SK-N-MC (cell line): ENCODE results near the gene OR2L3.

Experiments used
- DNase-seq: peaks from one replicate; pipeline ENCODE4 v3.0.0-alpha.2; 2011; ENCODE audit warnings: low read depth, low spot score
- H3K27ac ChIP-seq: fragments of 200-600 bp; sonication (generic); 2 replicates; pipeline ENCODE4 v1.5.1; 2016; ENCODE audit warnings: mixed run types
- H3K36me3 ChIP-seq: fragments of 200-600 bp; sonication (generic); 2 replicates; pipeline ENCODE4 v1.6.1; 2017; ENCODE audit warnings: antibody characterized with exemption, low read length, mixed read lengths; ENCODE audit not compliant: insufficient read depth
- H3K4me3 ChIP-seq: fragments of 200-600 bp; sonication (generic); 2 replicates; pipeline ENCODE4 v1.5.1; 2016
- H3K9ac ChIP-seq: fragments of 200-600 bp; sonication (generic); 2 replicates; pipeline ENCODE4 v1.8.0; 2017; ENCODE audit warnings: mixed run types, mixed read lengths; ENCODE audit not compliant: insufficient read length
- H3K9me3 ChIP-seq: fragments of 200-600 bp; sonication (generic); 2 replicates; pipeline ENCODE4 v1.6.1; 2017; ENCODE audit warnings: low read depth, mild to moderate bottlenecking, antibody characterized with exemption, low read length, moderate library complexity, mixed read lengths
- EZH2 ChIP-seq: fragments of 200-600 bp; sonication (generic); IDR thresholded peaks from one replicate; pipeline ENCODE4 v1.6.1; 2017; ENCODE audit warnings: antibody characterized with exemption
- FOXP2 ChIP-seq: optimal IDR thresholded peaks from 2 replicates; pipeline ENCODE3; 2011; ENCODE audit warnings: mild to moderate bottlenecking, moderate library complexity; ENCODE audit not compliant: insufficient read depth; ENCODE audit errors: extremely low read length, control extremely low read depth
- POLR2AphosphoS5 ChIP-seq: IDR thresholded peaks from 2 replicates; pipeline ENCODE4 v1.6.1; 2012; ENCODE audit warnings: mild to moderate bottlenecking, low read depth, low read length, borderline replicate concordance

The OR2L3 gene, protein sequence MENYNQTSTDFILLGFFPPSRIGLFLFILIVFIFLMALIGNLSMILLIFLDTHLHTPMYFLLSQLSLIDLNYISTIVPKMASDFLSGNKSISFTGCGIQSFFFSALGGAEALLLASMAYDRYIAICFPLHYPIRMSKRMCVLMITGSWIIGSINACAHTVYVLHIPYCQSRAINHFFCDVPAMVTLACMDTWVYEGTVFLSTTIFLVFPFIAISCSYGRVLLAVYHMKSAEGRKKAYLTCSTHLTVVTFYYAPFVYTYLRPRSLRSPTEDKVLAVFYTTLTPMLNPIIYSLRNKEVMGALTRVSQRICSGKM

DNA sequence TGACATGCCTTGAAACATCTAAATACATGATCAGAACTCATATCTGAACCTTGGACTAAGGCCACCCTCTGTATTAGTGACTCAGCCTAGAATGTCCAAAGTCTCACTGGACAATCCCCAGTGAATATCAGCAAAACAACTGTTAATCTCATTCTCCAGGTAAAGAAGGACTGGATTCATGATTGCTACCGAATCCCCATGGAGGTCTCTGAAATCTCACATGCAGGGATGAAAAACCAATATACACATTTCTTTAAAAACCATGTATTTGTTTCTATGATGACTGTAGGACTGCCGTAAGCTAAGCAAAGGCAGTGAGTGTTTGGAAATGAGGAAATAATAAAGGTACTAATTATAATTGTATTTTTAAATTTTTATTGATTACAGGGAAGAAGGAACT, at the start of gene OR2L3:
OR2L3 (plus strand) TSS at position 301 of the 400 bp plus-strand sequence. CDS start 13,846 bp downstream, outside the sequence.
- no peak within 1 kb of the TSS for H3K9ac ChIP-seq
- peak within 1 kb of the TSS; percentile 82; the same call in 1 of the 2 replicates for H3K27ac ChIP-seq
- no peaks in the 10 kb centered on the region for H3K36me3 ChIP-seq
- no peak for DNase-seq
- TF ChIP-seq POLR2AphosphoS5, result no peak
- no peak for TF ChIP-seq FOXP2
- no peak for TF ChIP-seq EZH2
- no peaks in the 10 kb centered on the region for H3K9me3 ChIP-seq
- H3K4me3 ChIP-seq, result no peak within 1 kb of the TSS; the same call in 1 of the 2 replicates

DNA sequence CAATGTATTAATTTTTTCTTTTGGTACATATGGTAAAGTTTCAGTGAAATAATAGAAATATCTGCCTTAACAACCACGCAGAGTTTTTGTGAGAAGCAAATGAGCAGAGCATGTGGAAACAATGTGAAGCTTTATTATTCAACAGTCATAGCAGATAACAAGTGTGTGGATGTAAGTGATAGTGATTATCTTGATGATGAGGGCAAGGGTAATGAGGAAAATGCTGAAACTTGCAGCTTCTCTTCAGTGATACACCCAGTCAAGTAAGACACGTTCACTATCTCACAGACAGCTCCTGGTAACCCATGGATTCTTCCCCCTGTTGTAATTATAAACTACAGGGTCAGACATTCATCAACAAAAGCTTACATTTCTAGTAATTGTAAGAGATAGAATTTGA, 47.8 kb upstream of the OR2L3 start:
- no peak for TF ChIP-seq EZH2
- TF ChIP-seq FOXP2, result no peak
- Histone ChIP-seq H3K9me3 (no peaks in the 10 kb centered on the region), H3K36me3 (no peaks in the 10 kb centered on the region), H3K27ac (no peak overlapping the region), H3K4me3 (no peak overlapping the region), H3K9ac (no peak overlapping the region)
- no peak for DNase-seq

DNA sequence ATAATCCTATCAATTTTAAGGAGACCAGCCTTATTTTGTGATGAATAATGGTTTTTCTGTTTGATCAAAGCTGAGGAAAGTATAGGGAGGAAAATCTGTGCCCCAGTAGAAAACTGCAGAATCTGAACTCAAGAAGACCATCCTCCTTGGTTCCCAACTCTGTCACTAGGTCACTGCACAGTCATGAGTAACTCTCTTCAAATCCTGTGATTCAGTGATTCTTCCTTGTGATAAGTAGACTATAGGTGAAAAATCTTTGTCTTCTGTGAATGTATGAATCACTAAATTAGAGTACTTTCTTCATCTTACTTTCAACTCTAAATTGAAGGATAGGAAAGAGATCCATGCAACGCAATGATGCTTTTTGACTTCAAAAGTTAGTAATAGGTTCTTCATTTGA, 46.5 kb upstream of the OR2L3 start:
- TF ChIP-seq EZH2 (no peak), FOXP2 (no peak)
- H3K36me3 ChIP-seq, result no peaks in the 10 kb centered on the region
- no peak for DNase-seq
- no peak overlapping the region for H3K4me3 ChIP-seq
- no peak overlapping the region for H3K27ac ChIP-seq
- no peaks in the 10 kb centered on the region for H3K9me3 ChIP-seq
- no peak overlapping the region for H3K9ac ChIP-seq

DNA sequence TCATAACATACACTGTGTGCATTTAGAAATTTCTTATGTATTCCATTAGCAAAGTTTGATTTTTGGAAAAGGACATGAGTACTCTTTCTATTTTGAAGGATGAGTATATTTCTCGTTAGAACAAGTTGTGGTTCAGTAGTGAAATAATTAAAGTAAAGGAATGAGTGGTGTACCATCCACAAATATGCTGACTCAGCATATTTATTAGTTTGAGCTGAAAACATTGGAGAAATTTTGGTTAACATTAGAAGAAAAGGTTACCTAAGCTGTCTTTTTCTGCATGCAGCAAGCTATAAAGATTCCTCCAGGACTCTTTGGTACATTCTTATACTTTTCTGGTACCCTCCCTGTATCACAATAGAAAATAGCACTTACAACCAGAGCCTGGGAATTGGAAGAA, 38.9 kb upstream of the OR2L3 start:
- Histone ChIP-seq H3K36me3 (no peaks in the 10 kb centered on the region), H3K4me3 (no peak overlapping the region), H3K9ac (no peak overlapping the region), H3K9me3 (no peaks in the 10 kb centered on the region), H3K27ac (peak overlapping the region; percentile 21)
- TF ChIP-seq EZH2, result no peak
- no peak for TF ChIP-seq FOXP2
- no peak for TF ChIP-seq POLR2AphosphoS5
- no peak for DNase-seq

DNA sequence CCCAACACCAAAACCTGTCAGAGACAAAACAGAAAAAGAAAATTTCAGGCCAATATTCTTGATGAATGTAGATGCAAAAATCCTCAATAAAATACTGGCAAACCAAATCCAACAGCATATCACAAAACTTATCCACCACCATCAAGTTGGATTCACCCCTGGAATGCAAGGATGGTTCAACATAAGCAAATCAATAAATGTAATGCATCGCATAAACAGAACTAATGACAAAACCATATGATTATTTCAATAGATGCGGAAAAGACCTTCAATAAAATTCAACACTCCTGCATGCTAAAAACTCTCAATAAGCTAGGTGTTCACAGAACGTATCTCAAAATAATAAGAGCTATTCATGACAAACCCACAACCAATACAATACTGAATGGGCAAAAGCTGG, 37.0 kb upstream of the OR2L3 start:
- Histone ChIP-seq H3K4me3 (no peak overlapping the region), H3K36me3 (no peaks in the 10 kb centered on the region), H3K27ac (no peak overlapping the region), H3K9ac (no peak overlapping the region), H3K9me3 (no peaks in the 10 kb centered on the region)
- no peak for TF ChIP-seq EZH2
- TF ChIP-seq POLR2AphosphoS5, result no peak
- TF ChIP-seq FOXP2, result no peak
- no peak for DNase-seq

DNA sequence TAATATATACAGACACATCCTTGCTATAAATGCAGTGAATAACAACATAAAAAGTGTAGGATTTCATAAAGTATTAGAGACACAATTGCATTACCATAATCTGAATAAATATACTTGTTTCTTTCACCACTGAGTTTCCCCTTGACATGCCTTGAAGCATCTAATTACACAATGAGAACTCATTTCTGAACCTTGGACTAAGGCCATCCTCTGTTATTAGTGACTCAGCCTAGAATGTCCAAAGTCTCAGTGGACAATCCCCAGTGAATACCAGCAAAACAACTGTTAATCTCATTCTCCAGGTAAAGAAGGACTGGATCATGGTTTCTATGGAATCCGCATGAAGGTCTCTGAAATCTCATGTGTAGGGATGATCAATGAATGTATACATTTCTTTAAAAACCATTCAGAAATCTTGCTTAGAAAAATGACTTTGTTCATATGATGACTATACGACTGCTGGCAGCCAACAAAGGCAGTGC, 33.4 kb upstream of the OR2L3 start, which contains the start of gene OR2L5:
OR2L5 (plus strand) TSS at position 432 of the 482 bp plus-strand sequence. CDS start 8,288 bp downstream, outside the sequence.
- H3K9ac ChIP-seq, result no peak within 1 kb of the TSS
- no peak for TF ChIP-seq POLR2AphosphoS5
- no peak for TF ChIP-seq EZH2
- TF ChIP-seq FOXP2, result no peak
- no peaks in the 10 kb centered on the region for H3K9me3 ChIP-seq
- H3K4me3 ChIP-seq, result no peak within 1 kb of the TSS
- DNase-seq, result no peak
- no peaks in the 10 kb centered on the region for H3K36me3 ChIP-seq
- H3K27ac ChIP-seq, result no peak within 1 kb of the TSS

DNA sequence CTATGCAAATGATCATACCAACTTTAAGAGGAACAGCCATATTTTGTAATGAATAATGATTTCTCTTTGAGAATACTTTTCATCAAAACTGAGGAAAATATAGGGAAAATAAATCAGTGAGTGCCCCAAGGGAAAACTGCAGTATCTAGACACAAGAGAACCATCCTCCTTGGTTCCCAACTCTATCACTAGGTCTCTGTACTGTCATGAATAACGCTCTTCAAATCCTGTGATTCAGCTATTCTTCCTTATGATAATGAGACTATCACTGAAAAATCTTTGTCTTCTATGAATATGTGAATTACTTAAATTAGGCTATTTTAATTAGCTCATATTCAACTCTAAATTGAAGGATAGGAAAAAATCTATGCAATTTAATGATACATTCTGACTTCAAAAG, 30.8 kb upstream of the OR2L3 start:
- no peak for TF ChIP-seq EZH2
- TF ChIP-seq FOXP2, result no peak
- TF ChIP-seq POLR2AphosphoS5, result no peak
- DNase-seq, result no peak
- H3K9ac ChIP-seq, result no peak overlapping the region
- H3K4me3 ChIP-seq, result no peak overlapping the region
- H3K9me3 ChIP-seq, result no peaks in the 10 kb centered on the region
- no peaks in the 10 kb centered on the region for H3K36me3 ChIP-seq
- H3K27ac ChIP-seq, result no peak overlapping the region

DNA sequence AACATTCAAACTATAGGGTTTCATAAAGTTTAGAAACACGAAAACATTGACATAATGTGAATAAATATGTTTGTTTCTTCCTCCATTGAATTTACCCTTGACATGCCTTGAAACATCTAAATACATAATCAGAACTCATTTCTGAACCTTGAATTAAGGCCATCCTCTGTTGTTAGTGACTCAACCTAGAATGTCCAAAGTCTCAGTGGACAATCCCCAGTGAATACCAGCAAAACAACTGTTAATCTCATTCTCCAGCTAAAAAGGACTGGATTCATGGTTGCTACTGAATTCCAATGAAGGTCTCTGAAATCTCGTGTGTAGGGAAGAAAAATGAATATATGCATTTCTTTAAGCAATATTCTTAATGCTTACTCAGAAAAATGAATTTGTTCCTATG, 16.9 kb upstream of the OR2L3 start, which contains the start of gene OR2L2:
OR2L2 (plus strand) TSS at position 301 of the 400 bp plus-strand sequence. CDS start 8,198 bp downstream, outside the sequence.
- no peak within 1 kb of the TSS for H3K4me3 ChIP-seq
- TF ChIP-seq FOXP2, result no peak
- no peak for TF ChIP-seq POLR2AphosphoS5
- no peak for TF ChIP-seq EZH2
- H3K9me3 ChIP-seq, result no peaks in the 10 kb centered on the region
- H3K9ac ChIP-seq, result no peak within 1 kb of the TSS
- H3K36me3 ChIP-seq, result no peaks in the 10 kb centered on the region
- H3K27ac ChIP-seq, result no peak within 1 kb of the TSS
- no peak for DNase-seq

DNA sequence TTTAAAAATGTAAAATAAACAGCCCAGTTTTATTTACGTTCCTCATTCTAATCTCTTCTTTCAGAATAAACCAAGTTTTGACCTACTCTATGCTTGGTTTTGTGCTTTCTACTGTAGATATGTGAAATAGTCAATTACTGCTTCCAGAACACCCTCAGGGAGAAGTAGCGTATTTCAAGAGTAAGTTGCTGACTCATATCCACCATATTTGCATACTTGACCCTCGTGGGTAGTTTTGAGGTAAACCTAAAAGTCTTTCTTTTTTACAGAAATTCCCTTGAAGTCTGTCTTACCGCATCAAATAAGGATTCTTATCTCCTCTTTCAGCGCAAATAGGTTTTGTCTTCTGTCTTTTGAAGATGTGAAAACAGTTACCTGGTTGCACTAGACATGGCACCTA, 1.4 kb upstream of the OR2L3 start:
- peak overlapping the region; percentile 82 for H3K27ac ChIP-seq
- peak overlapping the region; percentile 41 for H3K9ac ChIP-seq
- H3K36me3 ChIP-seq, result no peaks in the 10 kb centered on the region
- DNase-seq, result no peak
- TF ChIP-seq EZH2, result no peak
- TF ChIP-seq FOXP2, result no peak
- no peak for TF ChIP-seq POLR2AphosphoS5
- H3K4me3 ChIP-seq, result peak overlapping the region; percentile 44
- H3K9me3 ChIP-seq, result no peaks in the 10 kb centered on the region
